Endothelial cell of umbilical vein (primary cell): ENCODE measurements around the gene KCNIP1. TPM values are rescaled to one million over a fixed set of nuclear protein-coding genes. Genes with fewer than 3 reads are reported as not detected.

Experiments used
- BruUV-seq: library from RNA; stranded (reverse); fragments of 400-500 nt; replicated peaks from 2 replicates; lab custom pipeline; 2021; lab: Mats Ljungman, UMichigan
- CTCF ChIA-PET: fragments of 300-600, 350-600 bp; sonication (Branson Sonifier 250); formaldehyde crosslinking; loops from one replicate; lab custom pipeline; 2021; ENCODE audit warnings: antibody characterized with exemption, inconsistent platforms; lab: Charles Lee
- POLR2A ChIA-PET: fragments of 300-600, 350-600 bp; sonication (Branson Sonifier 250); formaldehyde crosslinking; loops from one replicate; lab custom pipeline; 2021; ENCODE audit warnings: antibody characterized with exemption, inconsistent platforms; lab: Charles Lee
- DNase-seq: peaks from one replicate; pipeline ENCODE4 v3.0.0-alpha.2; 2011; ENCODE audit warnings: low read depth, low spot score
- FAIRE-seq: peaks from 2 replicates; lab custom pipeline; 2011; peaks lifted over from hg19 to GRCh38; lab: Jason Lieb, UNC
- H2AFZ ChIP-seq: 2 replicates; pipeline ENCODE4 v1.6.0; 2012; ENCODE audit warnings: low read depth, low read length, control low read depth, inconsistent platforms
- H3K27ac ChIP-seq: 2 replicates; pipeline ENCODE4 v1.5.1; 2011; ENCODE audit warnings: low read depth, mild to moderate bottlenecking, control low read depth, low read length, moderate library complexity; ENCODE audit not compliant: insufficient read depth
- H3K27me3 ChIP-seq, 2 experiments: 2 replicates each; pipeline versions ENCODE4 v1.6.0 to v1.6.1; 2011; ENCODE audit warnings: low read length in 2 of 2, mixed read lengths in 1 of 2; ENCODE audit not compliant: control insufficient read depth in 2 of 2, insufficient read depth in 2 of 2
- H3K36me3 ChIP-seq, 2 experiments: 2 replicates in 1 of 2; 3 replicates in 1 of 2; pipeline ENCODE4 v1.5.1; 2011; ENCODE audit warnings: low read length in 2 of 2, mild to moderate bottlenecking in 1 of 2, moderate library complexity in 1 of 2; ENCODE audit not compliant: control insufficient read depth in 2 of 2, insufficient read depth in 2 of 2; ENCODE audit errors: extremely low read depth in 1 of 2
- H3K4me1 ChIP-seq: 3 replicates; pipeline ENCODE4 v1.5.1; 2011; ENCODE audit warnings: mild to moderate bottlenecking, low read length; ENCODE audit not compliant: control insufficient read depth, insufficient read depth; ENCODE audit errors: extremely low read depth
- H3K4me2 ChIP-seq: 2 replicates; pipeline ENCODE4 v1.6.1; 2011; ENCODE audit warnings: low read length, control low read depth, mixed read lengths; ENCODE audit not compliant: insufficient read depth
- H3K4me3 ChIP-seq, 3 experiments: fragments of 200-600 bp in 1 of 3; sonication (generic), shearing (Covaris generic) in 1 of 3; replicated peaks in 1 of 3; 2 replicates each; pipeline ENCODE4 v1.5.1; 2011 to 2016; ENCODE audit warnings: control low read depth in 3 of 3, low read length in 3 of 3, mild to moderate bottlenecking in 2 of 3, inconsistent platforms in 1 of 3, low read depth in 1 of 3, moderate library complexity in 1 of 3; ENCODE audit not compliant: insufficient read depth in 1 of 3
- H3K79me2 ChIP-seq: 2 replicates; pipeline ENCODE4 v1.6.0; 2012; ENCODE audit warnings: low read length, inconsistent platforms; ENCODE audit not compliant: control insufficient read depth, insufficient read depth
- H3K9ac ChIP-seq: replicated peaks from 2 replicates; pipeline ENCODE3; 2011; ENCODE audit warnings: low read length, control low read depth; ENCODE audit not compliant: insufficient read depth; ENCODE audit errors: extremely low read depth
- H3K9me1 ChIP-seq: replicated peaks from 3 replicates; pipeline ENCODE4 v1.6.0; 2011; ENCODE audit warnings: mild to moderate bottlenecking, low read length; ENCODE audit not compliant: control insufficient read depth, insufficient read depth; ENCODE audit errors: extremely low read depth
- H3K9me3 ChIP-seq: replicated peaks from 2 replicates; pipeline ENCODE4 v1.5.1; 2012; ENCODE audit warnings: low read length, inconsistent platforms; ENCODE audit not compliant: control insufficient read depth, insufficient read depth
- H4K20me1 ChIP-seq: replicated peaks from 2 replicates; pipeline ENCODE3; 2011; ENCODE audit warnings: mild to moderate bottlenecking, low read length; ENCODE audit not compliant: control insufficient read depth, insufficient read depth; ENCODE audit errors: extremely low read depth
- GATA2 ChIP-seq: IDR thresholded peaks from 2 replicates; pipeline ENCODE4 v1.7.0; 2011; ENCODE audit warnings: low read depth, mild to moderate bottlenecking, moderate library complexity, mixed read lengths, low read length; ENCODE audit not compliant: insufficient read length, insufficient read depth
- JUN ChIP-seq: IDR thresholded peaks from 2 replicates; pipeline ENCODE4 v1.6.1; 2011; ENCODE audit warnings: borderline replicate concordance, low read depth; ENCODE audit not compliant: insufficient read length, insufficient read depth
- MYC ChIP-seq: IDR thresholded peaks from one replicate; pipeline ENCODE4 v1.6.1; 2011; ENCODE audit warnings: mild to moderate bottlenecking, low read depth, low read length
- dilution Hi-C: fragments of 300-500 bp; cut with MboI; formaldehyde crosslinking; loops from one replicate; pipeline ENCODE4 v1.15.0; 2019; ENCODE audit warnings: low sequenced_read_pairs; ENCODE audit not compliant: extremely low pct_ligation_motif_present
- intact Hi-C: fragments of 100-400 bp; cut with micrococcal nuclease; formaldehyde crosslinking; loops from one replicate; pipeline ENCODE4 v1.10.0; 2022
- polyA plus RNA-seq, 4 experiments: library from polyadenylated mRNA; depleted of rRNA in 3 of 4; stranded (reverse) in 3 of 4; unstranded in 1 of 4; fragments of >200 nt; gene quantifications; 2 replicates each; pipeline versions ENCODE4 v1.2.1 to v1.2.3, GENCODE V29; 2011 to 2012; ENCODE audit warnings: missing spikeins in 1 of 4
- total RNA-seq: library from RNA; stranded (reverse); gene quantifications from 2 replicates; pipeline ENCODE4 v1.2.3, GENCODE V29; 2021
- TF ChIP-seq, protein P1 (sequence below): IDR thresholded peaks from 2 replicates; pipeline ENCODE4 v1.6.1; 2011; ENCODE audit not compliant: insufficient read depth, insufficient read length

The KCNIP1 gene
- total and polyA plus RNA-seq, 2 donors (not counting 3 experiments of a cell fraction or from before 2014, with no cell fraction given), result 0.15 TPM; not detected in 1

DNA sequence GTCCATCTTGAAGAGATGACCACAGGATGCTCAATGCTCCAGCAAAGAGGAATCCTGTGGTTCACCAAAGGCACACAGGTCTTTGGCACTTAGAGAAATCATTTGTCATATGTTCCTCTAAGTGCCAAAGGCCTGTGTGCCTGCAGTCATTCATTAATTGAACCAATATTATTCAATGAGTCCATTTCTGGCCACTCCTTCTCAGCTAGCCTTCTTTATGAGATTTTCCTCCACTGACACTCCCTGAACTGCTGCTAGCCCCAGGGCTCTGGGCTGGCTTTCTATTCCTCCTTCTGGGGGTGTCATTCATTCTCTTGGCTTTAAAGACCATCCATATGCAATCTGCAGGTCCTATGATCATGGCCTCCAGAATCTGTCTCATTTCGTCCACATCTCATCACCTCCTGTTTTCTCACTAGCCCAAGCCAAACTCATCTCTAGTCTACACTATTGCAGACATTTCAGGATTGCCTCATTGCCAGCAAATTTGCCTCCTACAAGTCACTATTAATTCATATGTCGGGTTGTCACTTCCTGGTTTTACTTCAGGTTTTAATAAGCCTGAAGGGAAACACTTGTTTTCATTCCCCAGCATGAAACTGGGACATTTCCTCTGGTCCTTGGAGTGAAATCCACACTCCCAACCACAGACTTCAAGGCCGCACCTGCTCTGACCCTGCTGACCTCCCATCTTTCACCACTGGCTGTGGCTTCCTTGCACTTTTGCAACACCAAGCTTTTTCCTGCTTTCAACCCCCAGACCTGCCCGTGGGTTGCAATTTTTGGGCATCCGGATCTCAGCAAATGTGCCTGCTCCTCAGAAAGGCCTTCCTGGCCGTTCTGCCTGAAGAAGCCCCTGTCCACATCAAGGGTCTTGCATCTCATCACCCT lies 35.1 kb downstream of the KCNIP1 start:
- no peaks in the 10 kb centered on the region for H3K9me3 ChIP-seq
- no peaks in the 10 kb centered on the region for H4K20me1 ChIP-seq
- no peak overlapping the region for H3K27ac ChIP-seq
- no peaks in the 10 kb centered on the region for H3K27me3 ChIP-seq
- FAIRE-seq (no peak), DNase-seq (no peak)
- dilution Hi-C loops, result no loop called here
- no TSS peak for BruUV-seq
- TF ChIP-seq, protein P1, sequence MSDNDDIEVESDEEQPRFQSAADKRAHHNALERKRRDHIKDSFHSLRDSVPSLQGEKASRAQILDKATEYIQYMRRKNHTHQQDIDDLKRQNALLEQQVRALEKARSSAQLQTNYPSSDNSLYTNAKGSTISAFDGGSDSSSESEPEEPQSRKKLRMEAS, result no peak
- no peak for TF ChIP-seq JUN
- POLR2A ChIA-PET, result no interaction called here
- no peak overlapping the region for H3K4me3 ChIP-seq
- H3K4me1 ChIP-seq, result no peaks in the 10 kb centered on the region
- no peak overlapping the region for H3K9ac ChIP-seq
- no peaks in the 10 kb centered on the region for H3K36me3 ChIP-seq
- no peaks in the 10 kb centered on the region for H3K79me2 ChIP-seq
- H2AFZ ChIP-seq, result no peak overlapping the region
- H3K9me1 ChIP-seq, result no peaks in the 10 kb centered on the region
- H3K4me2 ChIP-seq, result no peak overlapping the region
- CTCF ChIA-PET, result interaction anchor here (1.6 to 1.7 kb wide), 2 partner anchors 33 to 104 kb away, joined by 3 to 4 read pairs; no protein-coding TSS in a partner anchor
- intact Hi-C loops, result no loop called here

DNA sequence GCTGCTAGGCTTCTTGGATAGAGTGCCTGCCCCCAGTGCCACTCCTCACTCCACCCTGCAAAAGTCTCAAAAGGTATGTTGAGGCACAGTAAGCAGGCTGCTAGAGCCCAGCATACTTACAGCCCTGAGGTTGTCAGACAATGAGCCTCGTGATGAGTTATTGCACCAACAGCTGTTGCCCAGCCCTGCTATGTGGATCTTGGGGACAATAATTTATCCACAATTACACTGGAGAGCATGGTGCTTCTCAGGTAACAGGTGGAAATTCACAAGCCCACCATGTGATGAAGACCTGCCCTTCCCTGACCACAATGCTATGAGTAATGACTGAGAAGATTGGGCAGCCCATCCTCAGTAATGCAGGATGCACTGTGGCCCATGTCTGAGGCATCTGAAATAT lies 36.5 kb downstream of the KCNIP1 start:
- Histone ChIP-seq H3K4me3 (no peak overlapping the region), H3K4me2 (no peak overlapping the region), H3K9me3 (no peaks in the 10 kb centered on the region), H3K9me1 (no peaks in the 10 kb centered on the region), H4K20me1 (no peaks in the 10 kb centered on the region), H3K9ac (no peak overlapping the region), H3K27ac (no peak overlapping the region), H3K27me3 (no peaks in the 10 kb centered on the region), H2AFZ (no peak overlapping the region), H3K4me1 (no peaks in the 10 kb centered on the region), H3K36me3 (no peaks in the 10 kb centered on the region), H3K79me2 (no peaks in the 10 kb centered on the region)
- POLR2A ChIA-PET, result no interaction called here
- CTCF ChIA-PET, result no interaction called here
- intact Hi-C loops, result no loop called here
- DNase-seq (no peak), FAIRE-seq (no peak)
- TF ChIP-seq MYC, result no peak
- TF ChIP-seq, protein P1, result no peak
- no peak for TF ChIP-seq GATA2
- no peak for TF ChIP-seq JUN
- BruUV-seq, result no TSS peak
- dilution Hi-C loops, result no loop called here
